CD4-positive, alpha-beta T cell treated with Interleukin-6 at 100 ng/mL for 8 hours (primary cell): ENCODE measurements around the gene AGK.
A peak's percentile ranks its signal among the peaks of the same experiment; 100 is the strongest.
"Not testable (repeated sequence)": the region's sequence is repeated elsewhere in the genome, so short reads cannot be mapped to it uniquely, and the experiment has no call there.

Experiments
- DNase-seq: peaks from one replicate; pipeline ENCODE4 v3.0.0-alpha.2; 2020; ENCODE audit warnings: mixed read lengths, low spot score

AGK gene

DNA sequence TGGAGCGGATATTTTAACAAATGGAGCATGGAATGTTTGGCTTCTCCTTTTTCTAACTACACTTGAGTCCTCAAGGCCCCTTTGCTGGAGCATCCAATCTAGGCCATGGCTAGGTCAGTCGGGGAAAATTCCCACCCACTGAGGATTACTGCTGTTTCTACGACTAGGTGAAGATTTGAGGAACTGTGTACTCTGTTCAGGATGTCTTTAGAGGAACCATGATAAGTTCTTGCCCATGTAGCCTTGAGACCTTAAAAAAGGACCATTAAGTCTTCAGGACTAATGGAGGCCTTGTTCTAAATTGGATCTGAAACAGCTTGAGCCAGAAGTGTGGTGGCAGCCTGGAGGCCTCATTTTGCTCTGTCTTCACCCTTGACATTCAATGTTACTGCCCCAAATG lies 6.2 kb downstream of the AGK start:
- no peak for DNase-seq

DNA sequence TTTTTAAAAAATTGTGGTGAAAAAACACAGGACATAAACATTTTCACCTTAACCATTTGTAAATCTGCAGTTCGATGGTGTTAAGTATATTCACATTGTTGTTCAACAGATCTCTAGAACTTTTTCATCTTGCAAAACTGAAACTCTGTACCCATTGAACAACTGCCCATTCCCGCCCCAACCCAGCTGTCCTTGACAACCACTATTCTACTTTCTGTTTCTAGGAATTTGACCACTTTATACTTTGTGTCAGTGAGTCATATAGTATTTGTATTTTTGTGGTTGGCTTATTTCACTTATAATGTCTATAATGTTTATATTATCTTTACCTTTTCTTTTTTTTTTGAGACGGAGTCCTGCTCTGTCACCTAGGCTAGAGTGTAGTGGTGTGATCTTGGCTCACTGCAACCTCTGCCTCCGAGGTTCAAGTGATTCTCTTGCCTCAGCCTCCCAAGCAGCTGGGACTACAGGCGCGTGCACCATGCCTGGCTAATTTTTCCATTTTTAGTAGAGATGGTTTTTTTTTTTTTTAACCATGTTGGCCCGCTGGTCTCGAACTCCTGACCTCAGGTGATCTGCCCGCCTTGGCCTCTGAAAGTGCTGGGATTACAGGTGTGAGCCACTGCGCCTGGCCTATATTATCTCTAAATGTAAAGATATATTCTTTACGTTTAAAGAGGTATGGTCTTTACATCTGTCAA lies 6.8 kb downstream of the AGK start:
- not testable (repeated sequence) for DNase-seq

DNA sequence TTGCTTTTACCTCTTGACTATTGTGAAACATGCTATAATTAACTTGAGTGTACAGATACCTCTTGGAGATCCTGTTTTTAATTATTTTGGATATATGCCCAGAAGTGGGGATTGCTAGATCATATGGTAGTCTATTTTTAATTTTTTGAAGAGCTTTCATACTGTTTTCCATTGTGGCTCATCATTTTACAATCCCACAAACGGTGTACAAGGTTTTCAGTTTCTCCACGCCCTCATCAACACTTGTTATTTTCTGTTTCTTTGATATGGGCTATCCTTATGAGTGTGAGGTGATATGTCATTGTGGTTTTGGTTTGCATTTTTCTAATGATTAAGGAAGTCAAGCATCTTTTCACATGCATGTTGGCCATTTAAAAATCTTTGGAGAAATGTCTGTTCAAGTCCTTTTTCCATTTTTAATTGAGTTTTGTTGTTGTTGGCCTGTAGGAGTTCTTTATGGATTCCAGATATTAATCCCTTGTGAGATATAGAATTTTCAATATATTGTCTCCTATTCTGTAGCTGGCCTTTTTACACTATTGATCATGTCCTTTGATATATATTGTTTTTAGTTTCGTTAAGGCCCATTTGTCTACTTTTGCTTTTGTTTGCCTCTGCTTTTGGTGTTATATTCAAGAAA lies 7.5 kb downstream of the AGK start:
- peak; percentile 13 for DNase-seq

DNA sequence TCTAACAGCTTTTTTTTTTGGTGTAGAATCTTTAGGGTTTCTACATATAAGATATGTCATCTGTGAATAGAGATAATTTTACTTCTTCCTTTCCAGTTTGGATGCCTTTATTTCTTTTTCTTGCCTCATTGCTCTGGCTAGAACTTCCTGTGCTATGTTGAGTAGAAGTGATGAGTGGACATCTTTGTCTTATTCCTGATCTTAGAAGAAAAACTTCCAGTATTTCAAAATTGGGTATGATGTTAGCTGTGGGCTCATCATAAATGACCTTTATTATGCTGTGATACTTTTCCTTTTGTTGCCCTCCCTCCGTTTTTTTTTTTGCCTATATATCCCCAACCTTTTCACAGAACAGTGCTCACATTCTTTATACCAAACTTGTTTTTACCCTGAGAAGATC lies 8.8 kb downstream of the AGK start:
- no peak for DNase-seq

DNA sequence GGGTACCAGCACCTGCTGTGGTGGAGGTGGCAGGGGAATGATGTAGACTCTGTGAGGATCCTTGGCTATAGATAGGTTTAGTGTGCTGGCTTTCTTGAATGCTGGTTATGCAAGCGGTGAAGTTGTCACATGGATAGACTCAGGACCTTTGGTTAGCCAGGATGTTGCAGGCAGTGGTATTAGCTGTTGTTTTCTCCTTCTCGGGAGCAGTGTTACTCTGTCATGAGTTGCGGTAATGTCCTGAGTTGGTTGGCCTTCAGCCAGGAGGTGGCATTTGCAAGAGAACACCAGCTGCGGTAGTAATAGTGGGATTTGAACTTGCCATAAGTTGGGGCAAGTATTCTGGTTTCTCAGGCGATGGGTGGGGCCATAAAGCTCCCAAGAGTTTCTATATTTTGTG lies 10.8 kb downstream of the AGK start:
- DNase-seq = no peak

DNA sequence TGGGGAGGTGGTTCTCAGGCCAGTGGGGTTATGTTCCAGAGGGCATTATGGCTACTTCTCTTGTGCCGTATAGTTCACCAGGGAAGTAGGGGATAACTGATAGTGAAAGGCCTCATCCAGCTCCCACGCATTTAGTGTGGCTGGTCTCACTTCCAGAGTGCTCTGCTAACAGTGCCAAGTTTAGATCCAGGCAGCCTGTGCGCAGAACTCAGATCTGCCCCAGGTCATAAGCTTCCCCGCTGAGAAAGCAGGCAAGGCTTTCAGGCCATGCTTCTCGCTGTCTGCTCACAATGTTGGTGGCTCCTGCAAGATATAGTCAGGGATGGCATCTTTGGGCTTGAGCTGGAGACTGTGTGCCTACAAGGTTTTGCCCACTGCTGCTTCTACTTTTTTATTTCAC lies 11.3 kb downstream of the AGK start:
- no peak for DNase-seq

DNA sequence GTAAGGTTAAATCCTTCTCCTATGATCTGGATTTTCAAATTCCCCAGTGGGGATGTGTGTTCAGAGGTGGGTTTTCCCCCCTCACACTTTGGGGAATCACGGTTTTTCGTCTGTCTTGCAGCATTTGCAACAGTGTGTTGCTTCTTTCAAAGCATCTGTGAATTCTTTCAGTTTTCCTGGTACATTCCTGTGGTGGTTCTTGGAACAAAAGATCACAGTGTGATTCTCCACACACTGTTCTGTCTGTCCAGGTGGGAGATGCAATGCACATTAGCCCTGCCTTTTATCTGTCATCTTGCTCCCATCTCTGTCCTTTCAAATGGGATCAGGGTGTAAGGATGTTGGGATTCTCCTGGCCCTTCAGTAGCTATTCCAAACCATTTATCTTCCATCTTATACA lies 11.8 kb downstream of the AGK start:
- no peak for DNase-seq

DNA sequence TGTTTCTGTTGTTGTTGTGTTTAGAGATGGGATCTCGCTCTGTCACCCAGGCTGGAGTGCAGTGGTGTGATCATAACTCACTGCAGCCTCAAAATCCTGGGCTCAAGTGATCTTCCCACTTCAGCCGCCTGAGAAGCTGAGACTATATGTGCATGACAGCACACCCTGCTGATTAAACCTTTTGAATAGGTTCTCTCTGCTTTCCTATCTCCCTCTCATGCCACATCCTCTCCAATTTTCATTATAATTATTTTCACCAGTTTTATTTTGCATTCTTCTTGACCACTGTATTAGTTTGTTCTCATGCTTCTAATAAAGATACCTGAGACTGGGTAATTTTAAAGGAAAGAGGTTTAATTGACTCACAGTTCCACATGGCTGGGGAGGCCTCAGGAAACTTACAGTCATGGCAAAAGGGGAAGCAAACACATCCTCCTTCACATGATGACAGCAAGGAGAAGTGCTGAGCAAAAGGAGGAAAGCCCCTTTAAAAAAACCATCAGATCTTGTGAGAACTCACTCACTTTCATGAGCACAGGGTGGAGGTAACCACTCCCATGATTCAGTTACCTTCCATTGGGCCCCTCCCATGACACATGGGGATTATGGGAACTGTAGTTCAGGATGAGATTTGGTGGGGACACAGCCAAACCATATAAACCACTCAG lies 12.9 kb downstream of the AGK start:
- no peak for DNase-seq

DNA sequence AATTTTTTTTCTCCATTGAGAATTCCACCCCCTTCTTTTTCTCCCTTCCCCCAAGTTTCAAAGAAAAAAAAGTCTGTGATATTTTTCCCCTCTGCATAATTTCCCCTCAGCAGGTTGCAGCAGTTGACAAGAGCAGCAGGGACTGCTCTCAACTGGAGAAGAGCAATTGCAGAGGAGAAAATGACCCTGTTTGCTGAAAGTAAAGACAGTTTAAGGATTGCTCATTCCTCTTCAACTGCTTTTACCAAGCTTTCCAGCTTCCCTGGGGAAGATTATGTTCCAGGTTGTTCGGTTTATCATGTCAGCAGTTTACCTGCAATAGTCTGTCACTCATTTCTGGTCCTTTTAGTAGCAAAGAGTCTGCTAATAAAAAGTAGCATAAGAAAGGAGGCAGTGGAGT lies 16.2 kb downstream of the AGK start:
- no peak for DNase-seq

DNA sequence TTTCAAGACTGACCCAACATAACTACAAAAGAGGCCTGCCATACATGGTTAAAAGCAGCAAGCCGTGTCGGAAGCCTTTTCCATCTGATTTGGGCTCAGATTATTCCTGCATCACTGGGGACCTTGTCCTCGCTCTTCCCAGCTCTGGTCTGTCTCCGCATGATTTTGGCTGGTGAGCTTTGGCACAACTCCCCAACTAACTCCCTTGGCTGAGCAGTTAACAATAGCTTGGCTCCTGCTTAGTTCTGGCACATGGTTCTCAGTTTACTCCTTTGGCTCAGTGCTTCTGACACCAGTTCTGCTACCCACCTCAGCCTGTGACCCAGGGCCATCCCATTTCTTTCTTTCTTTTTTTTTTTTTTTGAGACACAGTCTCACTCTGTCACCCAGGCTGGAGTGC lies 17.0 kb downstream of the AGK start:
- DNase-seq = no peak

DNA sequence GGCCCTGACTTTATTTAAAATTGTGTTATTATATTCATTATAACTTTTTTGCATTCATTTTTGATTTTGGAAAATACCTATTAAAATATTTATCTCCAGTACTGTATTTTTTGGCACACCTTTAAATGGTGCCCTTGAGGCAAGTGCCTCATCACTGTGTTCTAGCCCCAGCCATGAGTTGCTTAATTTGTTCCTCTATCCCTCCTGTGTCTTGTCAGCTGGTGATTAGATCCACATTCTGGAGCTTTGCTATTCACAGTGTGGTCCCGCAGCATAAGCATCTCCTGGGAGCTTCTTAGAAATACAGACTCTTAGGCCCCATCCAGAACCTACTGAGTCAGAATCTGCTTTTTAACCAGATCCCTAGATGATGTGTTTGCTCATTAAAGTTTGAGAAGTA lies 19.8 kb downstream of the AGK start:
- DNase-seq = no peak

DNA sequence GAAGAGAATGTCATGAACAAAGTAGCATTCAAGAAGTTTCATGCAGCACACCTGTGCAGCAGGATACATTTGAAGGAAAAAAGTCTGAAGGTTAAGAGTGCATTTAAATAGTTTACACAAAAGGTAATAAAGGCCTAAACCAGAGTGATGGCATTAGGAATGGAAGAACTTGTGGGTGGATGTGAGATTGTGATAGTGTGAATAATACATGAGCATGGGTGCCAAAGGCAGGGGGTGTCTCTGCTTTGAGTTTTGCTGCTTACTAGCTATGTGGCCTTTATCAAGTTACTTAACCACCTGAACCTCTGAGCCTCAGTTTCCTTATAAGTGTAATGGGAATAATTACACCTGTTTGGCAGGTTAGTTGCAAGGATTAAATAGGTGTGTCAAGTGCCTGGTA lies 21.0 kb downstream of the AGK start:
- DNase-seq = no peak

DNA sequence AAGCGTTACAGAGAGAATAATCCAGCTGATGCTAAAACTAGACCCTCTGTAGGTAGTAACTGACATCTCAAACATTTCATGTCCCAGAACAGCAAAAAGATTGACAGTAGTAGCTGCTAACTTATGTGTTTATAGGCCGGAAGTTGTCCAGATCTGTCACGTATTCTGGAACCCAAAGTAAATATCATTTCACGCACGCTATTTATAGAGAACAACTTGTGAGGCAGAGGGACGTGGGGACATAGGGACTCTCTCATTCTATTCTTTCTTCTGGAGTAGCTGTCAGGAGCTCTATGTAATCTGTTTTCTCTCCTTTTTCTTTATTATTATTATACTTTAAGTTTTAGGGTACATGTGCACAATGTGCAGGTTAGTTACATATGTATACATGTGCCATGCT lies 22.3 kb downstream of the AGK start:
- DNase-seq = no peak

DNA sequence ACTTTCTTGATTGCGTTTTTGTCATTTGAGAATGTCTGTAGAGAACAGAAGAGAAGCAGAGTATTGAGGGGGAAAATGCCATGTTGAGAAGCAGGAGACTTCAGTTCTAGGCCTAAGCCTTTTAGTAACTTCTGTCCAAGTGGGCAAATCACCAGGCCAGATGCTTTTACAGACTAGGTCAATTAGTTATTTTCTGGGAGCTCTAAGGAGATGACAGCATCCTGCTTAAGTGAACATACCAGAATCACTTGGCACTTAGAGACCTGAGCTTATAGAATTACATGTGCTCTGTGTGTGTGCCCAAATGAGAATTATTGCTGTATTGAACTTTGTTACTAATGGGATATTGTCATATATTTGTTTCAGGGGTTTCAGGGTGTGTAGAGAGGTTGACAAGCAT lies 24.0 kb downstream of the AGK start:
- DNase-seq = no peak

DNA sequence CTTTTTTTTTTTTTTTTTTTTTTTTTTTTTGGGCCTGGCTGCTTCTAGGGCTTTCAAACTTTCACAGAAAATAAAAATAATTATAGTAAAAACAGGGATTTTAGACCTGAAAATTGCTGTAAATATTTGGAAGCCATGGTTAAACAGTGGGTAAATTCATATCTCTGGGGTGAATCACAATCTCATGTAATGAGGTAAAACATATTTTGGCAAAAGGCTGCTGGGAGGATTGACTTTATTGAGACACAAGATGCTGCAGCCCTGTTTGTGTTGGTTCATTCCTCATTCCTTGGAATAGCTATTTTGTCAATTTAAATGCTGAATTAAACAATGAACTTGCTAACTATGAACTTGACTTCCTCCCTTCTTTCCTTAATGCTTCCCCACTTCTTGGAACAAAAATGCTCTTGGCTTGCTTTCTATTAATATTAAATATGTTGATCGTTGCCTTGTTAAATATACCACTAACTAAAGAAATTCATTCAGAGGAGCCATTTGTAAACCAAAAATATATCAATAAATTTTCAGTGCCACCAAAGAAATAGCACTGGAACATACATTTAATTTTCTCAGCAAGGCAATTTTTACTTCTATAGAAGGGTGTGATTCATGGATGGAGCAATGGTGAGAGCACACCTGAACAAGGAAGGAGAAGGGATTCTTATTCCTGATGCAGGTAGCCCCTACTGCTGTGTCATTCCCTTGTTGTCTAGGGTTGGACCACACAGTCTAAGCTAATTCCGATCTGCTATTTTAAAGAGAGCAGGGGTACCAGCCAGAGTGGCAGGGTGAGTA lies 24.6 kb downstream of the AGK start:
- DNase-seq = no peak

DNA sequence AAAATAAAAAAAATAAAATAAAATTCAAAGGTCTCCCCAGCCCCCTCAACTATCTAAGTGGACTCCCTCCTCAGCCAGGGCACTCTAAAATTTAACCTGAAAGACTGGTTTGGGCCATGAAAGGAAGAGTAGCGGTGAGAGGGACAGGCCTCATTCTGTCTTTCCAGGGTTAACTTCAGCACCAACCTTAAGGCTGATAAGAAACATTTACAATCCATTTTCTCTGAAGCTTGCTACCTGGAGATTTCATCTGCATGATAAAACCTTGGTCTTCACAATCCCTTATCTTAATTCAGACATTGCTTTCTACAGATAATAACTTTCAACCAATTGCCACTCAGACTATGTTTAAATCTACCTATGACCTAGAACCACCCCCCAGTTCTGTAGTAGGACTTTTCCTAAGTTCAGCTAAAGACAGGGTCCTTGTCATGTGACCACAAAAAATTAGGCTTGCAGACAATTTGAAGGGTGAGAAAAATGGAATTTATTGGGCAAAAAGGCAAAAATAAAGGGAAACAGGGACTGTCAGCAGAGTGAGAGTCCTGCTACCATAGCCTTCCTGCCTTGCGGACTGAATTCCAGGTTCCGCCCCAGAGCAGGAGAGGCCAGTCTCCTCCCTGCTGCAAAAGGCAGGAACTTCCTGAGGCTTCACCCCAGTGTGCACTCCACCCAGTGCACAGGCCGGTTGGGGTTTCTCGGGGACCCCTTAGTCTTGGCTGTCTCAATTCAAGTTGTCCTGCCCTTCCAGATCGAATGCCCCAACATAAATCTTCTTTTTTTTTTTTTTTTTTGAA lies 26.0 kb downstream of the AGK start:
- no peak for DNase-seq

DNA sequence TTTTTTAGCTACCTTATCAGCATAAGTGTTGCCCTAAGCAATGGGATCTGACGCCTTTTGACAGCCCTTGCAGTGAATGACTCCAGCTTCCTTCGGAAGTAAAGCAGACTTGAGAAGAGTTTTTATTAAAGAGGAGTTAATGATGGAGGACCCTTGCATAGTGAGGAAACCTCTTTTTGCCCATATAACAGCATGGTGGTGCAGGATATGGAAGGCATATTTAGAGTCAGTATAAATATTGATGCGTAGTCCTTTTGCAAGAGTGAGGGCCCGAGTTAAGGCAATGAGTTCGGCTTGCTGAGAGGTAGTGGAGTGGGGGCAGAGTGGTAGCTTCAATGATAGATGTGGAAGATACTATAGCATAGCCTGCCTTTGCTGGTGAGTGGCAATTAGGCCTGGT lies 28.7 kb downstream of the AGK start:
- not testable (repeated sequence) for DNase-seq

DNA sequence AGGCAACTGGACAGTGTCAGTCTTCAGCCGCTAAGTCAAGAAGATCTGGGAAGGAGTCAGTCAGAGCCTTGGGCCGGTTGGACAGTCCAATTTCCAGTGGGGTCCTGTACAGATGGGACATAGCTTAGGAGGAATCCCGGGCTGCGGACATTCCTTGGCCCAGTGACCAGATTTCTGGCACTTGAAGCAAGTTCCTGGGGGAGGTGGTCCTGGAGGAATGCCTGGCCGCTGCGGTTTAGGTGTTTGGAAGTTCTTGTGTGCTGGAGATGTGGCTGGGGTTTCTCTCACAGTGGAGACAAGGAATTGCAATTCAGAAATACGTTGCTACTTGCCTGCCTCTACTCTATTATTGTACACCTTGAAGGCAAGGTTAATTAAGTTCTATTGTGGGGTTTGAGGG lies 30.9 kb downstream of the AGK start:
- DNase-seq = not testable (repeated sequence)

DNA sequence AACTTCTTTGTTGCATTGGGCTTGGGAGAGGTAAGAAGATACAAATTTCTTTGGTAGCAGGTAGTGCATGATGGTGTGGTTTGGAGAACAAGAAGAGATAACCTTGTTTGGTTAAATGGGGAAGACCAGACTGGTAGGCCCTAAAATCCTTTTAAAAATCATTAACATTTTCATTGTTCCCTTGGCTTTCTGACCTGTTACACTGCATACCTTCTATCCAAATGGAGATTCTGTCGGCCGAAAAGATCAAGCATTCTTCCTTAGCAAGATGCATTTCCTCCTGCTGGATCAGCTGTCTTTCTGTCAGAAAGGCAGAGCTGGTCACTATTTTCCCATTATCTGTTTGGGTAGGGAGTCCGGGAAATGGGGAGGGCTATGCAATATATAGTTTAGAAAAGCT lies 33.7 kb downstream of the AGK start:
- no peak for DNase-seq

DNA sequence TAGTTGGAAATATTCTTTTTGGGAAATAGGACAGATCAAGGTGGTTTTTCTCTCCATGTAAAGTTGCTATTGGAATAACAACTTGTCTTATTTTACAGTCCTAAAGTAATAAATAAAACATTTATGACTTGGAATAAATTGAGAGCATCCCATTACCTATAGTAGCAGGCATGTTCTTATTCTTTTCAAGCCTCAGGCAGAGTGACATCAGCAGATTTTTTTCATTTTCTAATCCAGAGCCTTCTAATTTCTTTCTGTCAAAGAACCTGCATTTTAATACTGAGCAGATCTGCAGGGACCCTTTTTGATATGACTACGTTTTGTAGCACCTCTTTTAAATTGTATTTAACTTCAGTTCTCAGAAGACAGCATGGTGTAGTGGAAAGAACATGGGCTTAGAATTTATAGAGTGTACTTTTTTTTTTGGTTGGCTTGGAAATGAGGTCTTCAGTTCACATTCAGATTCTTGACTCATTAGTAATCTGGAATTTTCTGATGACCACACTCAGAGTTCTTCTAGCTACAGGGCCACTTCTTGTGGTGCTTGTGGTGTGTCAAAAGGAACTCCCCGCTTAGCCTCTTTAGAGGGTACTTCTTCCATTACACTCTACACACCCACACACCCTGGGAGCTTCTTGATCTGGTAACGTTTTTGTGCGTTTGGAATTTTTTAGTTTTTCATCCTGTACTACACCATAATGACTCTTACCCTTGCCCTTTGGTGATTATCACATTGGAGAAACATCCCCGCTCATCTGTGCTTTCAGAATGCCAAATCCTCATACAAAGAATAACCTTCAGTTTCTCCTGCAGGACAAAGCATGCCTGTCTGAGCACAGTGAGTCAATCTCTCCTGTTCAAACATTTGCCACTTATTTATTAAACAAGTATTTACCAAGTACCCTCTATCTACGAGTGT lies 34.6 kb downstream of the AGK start:
- no peak for DNase-seq

DNA sequence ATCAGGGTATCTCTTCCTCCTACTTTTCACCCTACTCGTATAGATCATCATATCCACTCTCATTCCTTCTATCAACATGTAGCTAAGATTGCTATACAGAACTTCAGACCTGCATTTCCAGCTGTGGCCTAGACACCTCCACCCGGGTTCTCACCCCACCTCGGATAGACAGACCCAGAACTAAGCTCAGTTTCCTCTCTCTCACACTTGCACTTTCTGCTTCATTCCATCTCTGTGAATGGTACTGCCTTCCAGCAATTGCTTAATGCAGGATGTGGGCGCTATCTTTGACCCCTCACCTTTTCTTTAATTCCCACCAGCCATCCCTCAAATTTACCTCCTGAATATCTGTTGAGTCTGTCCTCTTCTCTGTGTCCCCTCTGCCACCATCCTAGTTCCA lies 35.7 kb downstream of the AGK start:
- no peak for DNase-seq
